Karpas-422 (cell line): ENCODE measurements around the gene PRODH2. TPM values are rescaled to one million over a fixed set of nuclear protein-coding genes. Genes with fewer than 3 reads are reported as not detected.

Experiments used
- DNase-seq: peaks from one replicate; pipeline ENCODE4 v3.0.0-alpha.2; 2015
- H2AFZ ChIP-seq: fragments of 200-600 bp; sonication (generic); 2 replicates; pipeline ENCODE4 v1.6.1; 2014; ENCODE audit warnings: antibody characterized with exemption, low read length, mixed read lengths
- H3K27ac ChIP-seq: fragments of 200-600 bp; sonication (generic); 2 replicates; pipeline ENCODE4 v1.5.1; 2014; ENCODE audit warnings: mild to moderate bottlenecking, low read length, moderate library complexity
- H3K27me3 ChIP-seq: fragments of 200-600 bp; sonication (generic); 2 replicates; pipeline ENCODE4 v1.6.1; 2014; ENCODE audit warnings: low read length, mixed read lengths
- H3K36me3 ChIP-seq: fragments of 200-600 bp; sonication (generic); 2 replicates; pipeline ENCODE4 v1.6.1; 2014; ENCODE audit warnings: low read length, mixed read lengths; ENCODE audit not compliant: insufficient read depth
- H3K4me1 ChIP-seq: fragments of 200-600 bp; sonication (generic); 2 replicates; pipeline ENCODE4 v1.6.1; 2014; ENCODE audit warnings: mild to moderate bottlenecking, low read length, mixed read lengths
- H3K4me2 ChIP-seq: fragments of 200-600 bp; sonication (generic); 2 replicates; pipeline ENCODE4 v1.6.1; 2014; ENCODE audit warnings: low read length, low read depth, mild to moderate bottlenecking; ENCODE audit not compliant: poor library complexity, severe bottlenecking
- H3K4me3 ChIP-seq: fragments of 200-600 bp; sonication (generic); 2 replicates; pipeline ENCODE4 v1.5.1; 2014; ENCODE audit warnings: mild to moderate bottlenecking, antibody characterized with exemption, low read length, mixed read lengths
- H3K79me2 ChIP-seq: fragments of 200-600 bp; sonication (generic); 2 replicates; pipeline ENCODE4 v1.6.1; 2014; ENCODE audit warnings: mild to moderate bottlenecking, low read length, mixed read lengths
- H3K9ac ChIP-seq: fragments of 200-600 bp; sonication (generic); 2 replicates; pipeline ENCODE4 v1.6.0; 2014; ENCODE audit warnings: low read length
- H3K9me2 ChIP-seq: fragments of 200-600 bp; sonication (generic), shearing (Covaris generic); replicated peaks from 2 replicates; pipeline ENCODE4 v1.6.0; 2014; ENCODE audit warnings: mild to moderate bottlenecking, low read length, moderate library complexity; ENCODE audit not compliant: insufficient read depth
- H3K9me3 ChIP-seq: fragments of 300-700, 200-600 bp; sonication (generic); 2 replicates; pipeline ENCODE4 v1.6.1; 2014; ENCODE audit warnings: low read length, mixed read lengths
- H4K20me1 ChIP-seq: fragments of 200-600 bp; sonication (generic); 2 replicates; pipeline ENCODE4 v1.6.1; 2014; ENCODE audit warnings: mild to moderate bottlenecking, antibody characterized with exemption, low read length, low read depth; ENCODE audit not compliant: insufficient read depth
- total RNA-seq: library from RNA; depleted of rRNA; stranded (reverse); fragments of >200 nt; shearing (Covaris generic); gene quantifications from 2 replicates; pipeline ENCODE4 v1.2.3, GENCODE V29; 2014; ENCODE audit warnings: low replicate concordance

The PRODH2 gene
- total RNA-seq, 1 experiment from 2014 or later, result not detected

DNA sequence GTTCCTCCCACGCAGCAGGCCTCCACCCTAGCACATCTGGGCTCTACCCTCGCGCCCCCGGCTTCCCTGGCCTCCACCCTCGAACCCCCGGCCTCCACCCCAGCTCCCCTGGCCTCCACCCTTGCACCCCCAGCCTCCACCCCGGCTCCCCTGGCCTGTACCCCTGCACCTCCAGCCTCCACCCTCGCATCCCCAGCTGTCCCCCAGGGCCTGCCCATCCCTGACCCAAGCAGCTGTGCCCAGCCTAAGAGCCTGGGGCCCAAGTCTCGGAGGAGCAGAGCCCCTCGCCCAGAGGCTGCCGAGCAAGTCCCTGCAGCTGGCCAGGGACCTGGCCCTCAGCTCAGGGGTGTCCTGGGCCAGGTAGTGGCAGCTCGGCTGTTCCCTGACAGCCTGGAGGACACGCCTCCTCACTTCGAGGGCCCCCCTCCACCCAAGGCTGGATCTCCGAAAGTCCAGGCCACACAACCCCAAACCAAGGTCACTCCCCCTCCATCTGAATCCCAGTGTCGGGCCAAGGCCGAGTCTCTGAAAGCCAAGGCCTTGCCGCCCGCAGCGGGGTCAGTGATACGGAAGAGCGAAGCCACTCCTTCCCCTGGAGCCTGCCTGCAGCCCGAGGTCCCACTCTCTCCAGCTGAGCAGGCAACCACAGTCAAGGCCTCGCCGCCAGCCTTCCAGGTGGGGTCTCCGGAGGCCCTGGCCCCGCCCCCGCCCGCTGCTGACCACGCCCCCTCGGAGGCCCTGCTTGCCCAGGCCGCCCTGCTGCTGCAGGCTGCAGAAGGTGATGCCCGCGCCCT, 45.2 kb downstream of the PRODH2 start:
- H3K9me3 ChIP-seq, result no peaks in the 10 kb centered on the region
- H3K27me3 ChIP-seq, result no peaks in the 10 kb centered on the region
- no peak overlapping the region for H3K9ac ChIP-seq
- peaks cover 3% of the 10 kb centered on the region; the same call in 1 of the 2 replicates for H4K20me1 ChIP-seq
- H3K4me2 ChIP-seq, result no peak overlapping the region
- peak; percentile 61 for DNase-seq
- peaks cover 5% of the 10 kb centered on the region for H3K4me1 ChIP-seq
- H3K36me3 ChIP-seq, result no peaks in the 10 kb centered on the region
- H3K79me2 ChIP-seq, result no peaks in the 10 kb centered on the region
- H3K27ac ChIP-seq, result no peak overlapping the region
- no peaks in the 10 kb centered on the region for H3K9me2 ChIP-seq
- no peak overlapping the region for H2AFZ ChIP-seq
- H3K4me3 ChIP-seq, result no peak overlapping the region

GRCh38 chr19:35766571-35767104, 46.0 kb downstream of the PRODH2 start:
- Histone ChIP-seq H3K27me3 (no peaks in the 10 kb centered on the region), H3K79me2 (no peaks in the 10 kb centered on the region), H4K20me1 (peaks cover 3% of the 10 kb centered on the region; the same call in 1 of the 2 replicates), H3K9me2 (no peaks in the 10 kb centered on the region), H3K36me3 (no peaks in the 10 kb centered on the region), H3K9ac (no peak overlapping the region), H3K4me3 (no peak overlapping the region), H3K4me2 (no peak overlapping the region), H3K4me1 (peaks cover 5% of the 10 kb centered on the region), H2AFZ (no peak overlapping the region), H3K27ac (no peak overlapping the region), H3K9me3 (no peaks in the 10 kb centered on the region)
- DNase-seq, result no peak

DNA sequence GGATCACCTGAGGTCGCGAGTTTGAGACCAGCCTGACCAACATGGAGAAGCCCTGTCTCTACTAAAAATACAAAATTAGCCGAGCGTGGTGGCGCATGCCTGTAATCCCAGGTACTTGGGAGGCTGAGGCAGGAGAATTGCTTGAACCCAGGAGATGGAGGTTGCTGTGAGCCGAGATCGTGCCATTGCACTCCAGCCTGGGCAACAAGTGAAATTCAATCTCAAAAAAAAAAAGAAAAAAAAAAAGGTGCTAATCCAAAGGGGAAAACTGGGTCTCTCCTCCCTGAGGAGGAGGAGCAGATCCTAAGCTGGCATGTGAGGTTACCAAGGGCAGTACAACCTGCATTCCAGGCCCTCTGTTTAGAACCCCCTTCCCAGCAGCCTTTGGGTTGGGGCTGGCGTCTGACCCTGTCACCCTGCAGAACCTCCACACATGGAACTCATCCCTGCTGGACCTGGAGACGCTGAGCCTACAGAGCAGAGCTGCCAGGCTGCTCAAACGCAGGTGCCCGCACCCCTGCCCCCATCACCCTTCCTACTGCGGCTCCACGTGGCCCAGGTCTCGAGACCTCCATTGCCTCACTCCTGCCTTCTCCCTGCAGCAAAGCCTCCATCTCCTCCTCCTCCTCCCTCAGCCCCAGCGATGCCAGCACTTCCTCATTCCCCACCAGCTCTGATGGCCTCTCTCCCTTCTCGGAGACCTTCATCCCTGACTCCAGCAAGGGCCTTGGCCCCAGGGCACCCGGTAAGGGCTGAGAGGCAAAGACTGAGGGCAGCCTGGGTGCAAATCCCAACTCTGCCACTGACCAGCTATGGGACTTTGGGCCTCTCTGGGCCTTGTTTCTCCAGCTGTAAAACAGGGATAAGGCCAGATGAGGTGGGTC, 48.0 kb downstream of the PRODH2 start:
- H3K27ac ChIP-seq, result no peak overlapping the region
- peaks cover 6% of the 10 kb centered on the region for H3K4me1 ChIP-seq
- no peaks in the 10 kb centered on the region for H3K27me3 ChIP-seq
- H3K4me3 ChIP-seq, result no peak overlapping the region
- DNase-seq, result no peak
- no peak overlapping the region for H3K4me2 ChIP-seq
- H4K20me1 ChIP-seq, result peaks cover 3% of the 10 kb centered on the region; the same call in 1 of the 2 replicates
- H3K9ac ChIP-seq, result no peak overlapping the region
- no peaks in the 10 kb centered on the region for H3K9me2 ChIP-seq
- H3K36me3 ChIP-seq, result peaks cover 11% of the 10 kb centered on the region
- H3K79me2 ChIP-seq, result peaks cover 7% of the 10 kb centered on the region
- no peaks in the 10 kb centered on the region for H3K9me3 ChIP-seq
- H2AFZ ChIP-seq, result no peak overlapping the region

- no peak for DNase-seq
- Histone ChIP-seq H4K20me1 (peaks cover 10% of the 10 kb centered on the region; the same call in 1 of the 2 replicates), H3K27me3 (no peaks in the 10 kb centered on the region), H3K9ac (no peak overlapping the region), H3K27ac (no peak overlapping the region), H3K4me2 (no peak overlapping the region), H3K4me1 (peaks cover 22% of the 10 kb centered on the region), H3K79me2 (peaks cover 23% of the 10 kb centered on the region), H3K9me3 (no peaks in the 10 kb centered on the region), H2AFZ (no peak overlapping the region), H3K4me3 (no peak overlapping the region), H3K9me2 (no peaks in the 10 kb centered on the region), H3K36me3 (peaks cover 13% of the 10 kb centered on the region)
Observed at GRCh38 chr19:35760711-35761349, 51.8 kb downstream of the PRODH2 start.

- Histone ChIP-seq H3K27me3 (no peaks in the 10 kb centered on the region), H3K4me2 (peak overlapping the region; percentile 65), H3K4me3 (no peak overlapping the region), H3K79me2 (peaks cover 23% of the 10 kb centered on the region), H3K9ac (no peak overlapping the region), H3K9me3 (no peaks in the 10 kb centered on the region), H4K20me1 (peaks cover 10% of the 10 kb centered on the region; the same call in 1 of the 2 replicates), H3K27ac (no peak overlapping the region), H2AFZ (no peak overlapping the region), H3K36me3 (peaks cover 13% of the 10 kb centered on the region), H3K4me1 (peaks cover 22% of the 10 kb centered on the region), H3K9me2 (no peaks in the 10 kb centered on the region)
- DNase-seq, result no peak
Observed at GRCh38 chr19:35759697-35760096, 52.9 kb downstream of the PRODH2 start.

GRCh38 chr19:35757749-35758608, 54.7 kb downstream of the PRODH2 start, which contains the start of gene PROSER3:
TSS of gene PROSER3 (plus strand) at chr19:35758176. CDS start at chr19:35758216, 40 bp downstream.
- peak within 1 kb of the TSS; percentile 89 for H3K4me2 ChIP-seq
- H3K79me2 ChIP-seq, result peaks cover 23% of the 10 kb centered on the region
- no peaks in the 10 kb centered on the region for H3K9me3 ChIP-seq
- peak within 1 kb of the TSS; percentile 88 for H3K27ac ChIP-seq
- peaks cover 22% of the 10 kb centered on the region for H3K4me1 ChIP-seq
- H2AFZ ChIP-seq, result no peak within 1 kb of the TSS
- peak; percentile 100 for DNase-seq
- peaks cover 10% of the 10 kb centered on the region; the same call in 1 of the 2 replicates for H4K20me1 ChIP-seq
- no peaks in the 10 kb centered on the region for H3K9me2 ChIP-seq
- peak within 1 kb of the TSS; percentile 83 for H3K4me3 ChIP-seq
- H3K36me3 ChIP-seq, result peaks cover 13% of the 10 kb centered on the region
- no peaks in the 10 kb centered on the region for H3K27me3 ChIP-seq
- peak within 1 kb of the TSS; percentile 85 for H3K9ac ChIP-seq

GRCh38 chr19:35757231-35757748, 55.4 kb downstream of the PRODH2 start:
- Histone ChIP-seq H3K27me3 (no peaks in the 10 kb centered on the region), H4K20me1 (peaks cover 10% of the 10 kb centered on the region; the same call in 1 of the 2 replicates), H3K4me3 (peak overlapping the region; percentile 83), H2AFZ (no peak overlapping the region), H3K79me2 (peaks cover 23% of the 10 kb centered on the region), H3K9me3 (no peaks in the 10 kb centered on the region), H3K4me1 (peaks cover 22% of the 10 kb centered on the region), H3K27ac (peak overlapping the region; percentile 88), H3K36me3 (peaks cover 13% of the 10 kb centered on the region), H3K4me2 (peak overlapping the region; percentile 89), H3K9ac (peak overlapping the region; percentile 85), H3K9me2 (no peaks in the 10 kb centered on the region)
- peak; percentile 84 for DNase-seq
